Cardiac fibroblast (primary cell): Measurements from ENCODE around the gene AIDA.

Experiments
- DNase-seq, 2 donors: peaks; one replicate each; pipeline versions ENCODE4 v3.0.0 to v3.0.0-alpha.2; 2010; ENCODE audit warnings: low read depth in 2 of 2
- H3K4me3 ChIP-seq, 2 donors: replicated peaks in 1 of 2; 1 replicate in 1 of 2; 2 replicates in 1 of 2; pipeline ENCODE4 v1.5.1; 2011; ENCODE audit warnings: low read depth in 2 of 2, low read length in 2 of 2, mild to moderate bottlenecking in 2 of 2, moderate library complexity in 1 of 2
- TF ChIP-seq, protein P1 (sequence below): IDR thresholded peaks from one replicate; pipeline ENCODE4 v1.5.1; 2011; ENCODE audit warnings: low read depth, mild to moderate bottlenecking, low read length, inconsistent platforms

The AIDA gene

DNA sequence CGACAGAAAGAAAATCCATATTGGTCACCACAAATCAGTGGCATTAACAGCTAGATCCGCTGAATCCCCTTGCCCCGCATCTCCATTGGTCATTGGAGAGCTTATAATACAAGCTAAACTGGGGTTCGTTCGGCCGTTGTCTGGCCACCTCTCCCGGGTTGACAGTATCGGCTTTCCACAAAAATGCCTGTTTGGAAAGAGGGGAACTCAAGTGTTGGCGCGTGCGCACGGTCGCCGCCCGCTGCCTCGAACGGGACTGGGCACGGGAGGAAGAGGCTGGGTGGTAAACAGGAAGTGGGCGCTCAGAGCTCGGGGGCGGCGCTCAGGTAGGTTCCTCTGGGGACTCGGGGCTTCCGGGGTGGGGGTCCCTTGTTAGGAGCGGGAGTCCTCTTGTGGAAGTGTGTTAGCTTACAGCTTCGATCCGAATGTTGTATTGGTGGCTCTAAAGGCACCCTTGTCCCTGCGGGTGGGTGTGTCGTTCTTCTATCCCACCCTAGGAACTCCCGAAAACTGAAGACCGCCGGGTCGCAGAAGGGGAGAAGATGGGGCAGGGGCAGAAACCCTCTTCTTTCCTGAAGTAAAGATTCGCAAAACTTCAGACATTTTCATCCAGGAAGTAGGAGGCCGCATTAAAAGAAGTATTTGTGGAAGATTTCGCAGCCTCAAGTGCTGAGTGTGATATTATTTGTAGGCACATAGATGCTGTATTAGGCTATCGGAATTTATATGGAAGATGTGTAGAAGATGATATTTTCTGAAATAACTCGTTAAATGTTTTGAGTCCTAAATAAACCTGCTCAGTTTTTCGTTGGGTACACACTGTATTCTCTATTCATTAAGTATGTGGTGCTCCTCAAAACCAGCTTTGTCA, 1.0 kb upstream of the AIDA start:
- H3K4me3 ChIP-seq, result peak overlapping the region; percentile 86 to 97
- TF ChIP-seq, protein P1, sequence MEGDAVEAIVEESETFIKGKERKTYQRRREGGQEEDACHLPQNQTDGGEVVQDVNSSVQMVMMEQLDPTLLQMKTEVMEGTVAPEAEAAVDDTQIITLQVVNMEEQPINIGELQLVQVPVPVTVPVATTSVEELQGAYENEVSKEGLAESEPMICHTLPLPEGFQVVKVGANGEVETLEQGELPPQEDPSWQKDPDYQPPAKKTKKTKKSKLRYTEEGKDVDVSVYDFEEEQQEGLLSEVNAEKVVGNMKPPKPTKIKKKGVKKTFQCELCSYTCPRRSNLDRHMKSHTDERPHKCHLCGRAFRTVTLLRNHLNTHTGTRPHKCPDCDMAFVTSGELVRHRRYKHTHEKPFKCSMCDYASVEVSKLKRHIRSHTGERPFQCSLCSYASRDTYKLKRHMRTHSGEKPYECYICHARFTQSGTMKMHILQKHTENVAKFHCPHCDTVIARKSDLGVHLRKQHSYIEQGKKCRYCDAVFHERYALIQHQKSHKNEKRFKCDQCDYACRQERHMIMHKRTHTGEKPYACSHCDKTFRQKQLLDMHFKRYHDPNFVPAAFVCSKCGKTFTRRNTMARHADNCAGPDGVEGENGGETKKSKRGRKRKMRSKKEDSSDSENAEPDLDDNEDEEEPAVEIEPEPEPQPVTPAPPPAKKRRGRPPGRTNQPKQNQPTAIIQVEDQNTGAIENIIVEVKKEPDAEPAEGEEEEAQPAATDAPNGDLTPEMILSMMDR, result no peak
- DNase-seq, result peak; percentile 94 to 97

DNA sequence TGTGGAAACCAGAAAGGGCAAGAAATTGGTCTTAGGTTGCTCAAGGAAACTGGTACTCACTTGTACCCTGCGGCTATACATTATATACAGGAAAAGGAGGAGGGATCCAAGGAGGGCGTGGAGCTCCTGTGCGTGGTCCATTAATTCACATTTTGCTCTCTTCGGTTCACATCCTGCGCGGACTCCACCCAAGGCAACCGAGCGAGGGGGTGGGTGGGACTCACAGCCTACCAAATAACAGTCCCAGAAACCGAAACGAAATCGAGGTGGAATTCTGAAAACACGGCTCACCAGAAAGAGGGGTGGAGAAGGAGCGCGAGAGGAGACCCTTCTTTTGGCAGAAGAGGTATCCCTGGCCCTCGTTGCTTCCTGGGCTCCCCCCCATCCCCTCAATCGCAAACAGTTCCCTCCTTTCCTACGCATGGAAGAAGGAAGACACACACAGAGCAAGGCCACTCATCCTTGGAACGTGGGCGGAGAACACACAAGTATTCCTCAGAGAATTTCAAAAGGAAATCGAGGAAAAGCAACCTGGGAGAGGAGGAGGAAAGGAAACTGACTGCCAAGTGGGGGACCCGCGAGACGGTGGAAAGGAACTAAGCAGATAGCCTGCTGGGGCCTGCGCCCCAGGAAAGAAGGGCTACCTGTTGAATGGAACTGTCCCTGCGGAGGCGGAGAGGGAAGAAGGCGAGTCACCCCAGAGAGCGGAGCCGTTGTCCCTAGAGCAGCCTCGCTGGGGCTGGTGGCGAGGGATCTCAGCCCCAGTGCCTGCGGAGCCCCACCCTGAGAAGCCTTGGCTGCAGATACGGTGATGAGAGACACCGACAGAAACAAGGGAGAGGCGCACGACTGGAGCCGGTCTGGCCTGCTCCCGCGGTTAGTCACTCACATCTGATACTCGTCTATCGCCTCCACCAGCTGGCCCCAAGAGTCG, 705 bp downstream of the AIDA start:
- DNase-seq, result peak; percentile 63
- TF ChIP-seq, protein P1, result no peak
- peak overlapping the region; percentile 86 to 97 for H3K4me3 ChIP-seq

DNA sequence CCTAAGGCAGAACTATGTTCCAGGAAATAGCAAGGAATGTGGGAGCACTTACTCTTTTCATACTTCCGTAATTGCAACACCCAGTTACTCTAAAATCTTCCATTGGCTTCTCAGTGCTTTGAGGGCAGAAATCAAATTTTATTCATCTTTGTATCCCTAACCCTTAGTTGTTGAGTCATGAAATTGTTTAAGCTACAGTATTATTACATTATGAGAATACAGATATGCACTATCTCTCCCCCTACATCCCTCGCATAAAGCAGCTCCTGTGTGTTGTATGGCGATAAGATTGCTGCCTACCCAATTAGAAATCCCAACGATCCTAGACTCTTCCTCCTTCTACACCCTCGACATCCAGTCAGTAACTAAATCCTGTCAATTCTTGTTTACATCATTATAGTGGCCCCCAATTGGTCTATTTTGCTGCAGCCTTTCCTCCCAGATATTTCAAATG, 2.6 kb downstream of the AIDA start:
- TF ChIP-seq, protein P1, result no peak
- DNase-seq, result peak in 1 of 2 donors; percentile 11
- no peak overlapping the region for H3K4me3 ChIP-seq

DNA sequence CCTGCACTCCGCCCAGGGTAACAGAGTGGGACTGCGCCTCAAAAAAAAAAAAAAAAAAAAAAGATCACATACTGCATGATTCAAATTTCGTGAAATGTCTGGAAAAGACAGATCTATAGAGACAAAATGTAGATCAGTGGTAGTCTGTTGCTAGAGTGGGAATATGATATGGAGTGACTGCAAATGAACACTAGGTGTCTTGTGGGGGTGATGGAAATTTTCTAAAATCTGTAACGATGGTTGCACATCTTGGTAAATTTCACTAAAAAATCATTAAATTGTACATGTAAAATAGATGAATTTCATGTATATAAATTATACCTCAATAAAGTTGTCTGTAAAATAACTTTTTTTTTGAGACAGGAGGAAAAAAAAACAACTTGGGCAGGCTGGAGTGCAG, 5.5 kb downstream of the AIDA start:
- DNase-seq, result no peak
- no peak overlapping the region for H3K4me3 ChIP-seq
- TF ChIP-seq, protein P1, result peak; percentile 6

GRCh38 chr1:222704260-222704659, 8.0 kb downstream of the AIDA start:
- no peak overlapping the region for H3K4me3 ChIP-seq
- DNase-seq, result no peak
- TF ChIP-seq, protein P1, result no peak

DNA sequence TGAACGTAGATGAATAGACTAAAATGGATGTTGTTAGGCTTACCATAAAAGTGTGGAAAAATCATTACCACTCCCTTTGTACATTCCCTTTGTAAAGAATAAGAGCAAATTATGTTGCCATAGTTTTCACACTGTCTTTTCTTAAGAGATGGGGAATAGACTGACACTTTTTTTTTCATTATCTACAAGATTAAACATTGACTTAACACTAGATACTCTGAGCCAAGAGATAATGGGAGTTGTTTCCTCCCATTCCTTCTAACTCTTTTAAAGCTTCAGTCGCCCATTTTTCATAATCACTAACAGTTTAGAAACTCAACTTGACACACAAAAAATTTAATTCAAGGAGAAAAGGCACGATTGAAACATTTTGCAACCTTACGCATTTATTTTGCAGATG, 10.1 kb downstream of the AIDA start:
- no peak overlapping the region for H3K4me3 ChIP-seq
- TF ChIP-seq, protein P1, result no peak
- no peak for DNase-seq
